Activated CD8-positive, alpha-beta memory T cell treated with anti-CD3 and anti-CD28 coated beads, Interleukin-2, amount 10 ng/mL, durations not matched to agents 7 days and 5 days (primary cell): ENCODE results near the gene SPPL2B. TPM values are rescaled to one million over a fixed set of nuclear protein-coding genes. Genes with fewer than 3 reads are reported as not detected.
A peak's percentile ranks its signal among the peaks of the same experiment; 100 is the strongest.
"Not testable (repeated sequence)": the region's sequence is repeated elsewhere in the genome, so short reads cannot be mapped to it uniquely, and the experiment has no call there.

Experiments used
- ATAC-seq: fragments of 150-1000 bp; cut with Tn5 transposase; one replicate; pipeline ENCODE4 v1.10.0; 2021; ENCODE audit warnings: moderate library complexity
- CTCF ChIA-PET: fragments of 350-600 bp; sonication (Branson Sonifier 250); formaldehyde crosslinking; loops from one replicate; lab custom pipeline; 2021; ENCODE audit warnings: antibody characterized with exemption; lab: Charles Lee
- DNase-seq: peaks from one replicate; pipeline ENCODE4 v3.0.0-alpha.2; 2020
- H3K27ac Mint-ChIP-seq: one replicate; pipeline ENCODE4 v1.8.0; 2021; ENCODE audit warnings: mild to moderate bottlenecking, mixed read lengths
- H3K27me3 Mint-ChIP-seq: one replicate; pipeline ENCODE4 v1.8.0; 2021; ENCODE audit warnings: mixed read lengths
- H3K36me3 Mint-ChIP-seq: one replicate; pipeline ENCODE4 v1.8.0; 2021; ENCODE audit warnings: mild to moderate bottlenecking, mixed read lengths
- H3K4me1 Mint-ChIP-seq: one replicate; pipeline ENCODE4 v1.8.0; 2021; ENCODE audit warnings: mixed read lengths
- H3K4me3 Mint-ChIP-seq: one replicate; pipeline ENCODE4 v1.8.0; 2021; ENCODE audit warnings: mild to moderate bottlenecking, moderate library complexity, mixed read lengths
- H3K9me3 Mint-ChIP-seq: one replicate; pipeline ENCODE4 v1.8.0; 2022; ENCODE audit warnings: low read depth, mixed read lengths
- total RNA-seq, 2 experiments: library from RNA; stranded (reverse); gene quantifications; one replicate each; pipeline ENCODE4 v1.2.3, GENCODE V29; 2021

The SPPL2B gene
- 10 to 100 TPM; 63.2 to 72.4 TPM for total RNA-seq

- Mint-ChIP-seq H3K4me3 (peak within 1 kb of the TSS; percentile 87), H3K27me3 (no peaks in the 10 kb centered on the region), H3K36me3 (peaks cover 14% of the 10 kb centered on the region), H3K4me1 (peaks cover 53% of the 10 kb centered on the region), H3K27ac (peak within 1 kb of the TSS; percentile 99), H3K9me3 (no peaks in the 10 kb centered on the region)
- ATAC-seq (peak; percentile 82), DNase-seq (peak; percentile 93)
- CTCF ChIA-PET = interaction anchor here (0.8 to 1.5 kb wide), 9 partner anchors 43 to 623 kb away, joined by 3 to 5 read pairs (median 3); partner anchors contain the start of gene PLEKHJ1
Measured at GRCh38 chr19:2328401-2329148, at the start of gene SPPL2B, which contains the start of gene LSM7. SPPL2B (plus strand) TSS chr19:2328684; CDS start chr19:2328710, 26 bp downstream. LSM7 (minus strand) TSS chr19:2328586; CDS start chr19:2328566, 20 bp downstream.

- Mint-ChIP-seq H3K9me3 (no peaks in the 10 kb centered on the region), H3K4me1 (peaks cover 15% of the 10 kb centered on the region), H3K4me3 (no peak overlapping the region), H3K36me3 (no peaks in the 10 kb centered on the region), H3K27ac (no peak overlapping the region), H3K27me3 (peaks cover 7% of the 10 kb centered on the region)
- DNase-seq (no peak), ATAC-seq (no peak)
- CTCF ChIA-PET = interaction anchor here (0.8 to 1.3 kb wide), 2 partner anchors 8 to 20 kb away, joined by 3 to 6 read pairs; no protein-coding TSS in a partner anchor
Measured at GRCh38 chr19:2280633-2281264, 47.7 kb upstream of the SPPL2B start.

GRCh38 chr19:2281265-2282061 lies 47.0 kb upstream of the SPPL2B start:
- ATAC-seq, H3K36me3 Mint-ChIP-seq, H3K9me3 Mint-ChIP-seq, H3K4me3 Mint-ChIP-seq, DNase-seq, H3K27me3 Mint-ChIP-seq: not testable (repeated sequence)
- CTCF ChIA-PET = interaction anchor here (0.8 kb wide), 1 partner anchor 8 kb away, joined by 5 read pairs; no protein-coding TSS in a partner anchor
- H3K4me1 Mint-ChIP-seq = peaks cover 15% of the 10 kb centered on the region
- peak overlapping the region; percentile 19 for H3K27ac Mint-ChIP-seq

GRCh38 chr19:2282062-2282861 lies 46.2 kb upstream of the SPPL2B start, which contains the start of gene PEAK3:
PEAK3 (minus strand) TSS chr19:2282175; CDS start chr19:2280931, 1,244 bp downstream.
- peak within 1 kb of the TSS; percentile 19 for H3K27ac Mint-ChIP-seq
- CTCF ChIA-PET = interaction anchor here (0.8 to 0.9 kb wide), 2 partner anchors 9 to 174 kb away, joined by 3 to 5 read pairs; no protein-coding TSS in a partner anchor
- no peaks in the 10 kb centered on the region for H3K36me3 Mint-ChIP-seq
- DNase-seq = peak; percentile 78
- no peaks in the 10 kb centered on the region for H3K9me3 Mint-ChIP-seq
- peaks cover 7% of the 10 kb centered on the region for H3K27me3 Mint-ChIP-seq
- peak within 1 kb of the TSS; percentile 32 for H3K4me3 Mint-ChIP-seq
- peaks cover 13% of the 10 kb centered on the region for H3K4me1 Mint-ChIP-seq
- ATAC-seq = peak; percentile 55

- Mint-ChIP-seq H3K36me3 (no peaks in the 10 kb centered on the region), H3K9me3 (no peaks in the 10 kb centered on the region), H3K27me3 (peaks cover 7% of the 10 kb centered on the region), H3K4me1 (peaks cover 13% of the 10 kb centered on the region), H3K4me3 (no peak overlapping the region), H3K27ac (no peak overlapping the region)
- no peak for DNase-seq
- CTCF ChIA-PET = interaction anchor here (0.9 kb wide), 1 partner anchor 173 kb away, joined by 3 read pairs; no protein-coding TSS in a partner anchor
- ATAC-seq = no peak
Measured at GRCh38 chr19:2282862-2283237, 45.6 kb upstream of the SPPL2B start.

- Mint-ChIP-seq H3K4me1 (peaks cover 21% of the 10 kb centered on the region), H3K36me3 (no peaks in the 10 kb centered on the region), H3K27ac (no peak overlapping the region), H3K4me3 (no peak overlapping the region), H3K27me3 (peaks cover 11% of the 10 kb centered on the region), H3K9me3 (no peaks in the 10 kb centered on the region)
- CTCF ChIA-PET = interaction anchor here (1.1 kb wide), 1 partner anchor 22 kb away, joined by 3 read pairs; no protein-coding TSS in a partner anchor
- no peak for ATAC-seq
- DNase-seq = no peak
Measured at GRCh38 chr19:2283835-2284507, 44.5 kb upstream of the SPPL2B start.

- Mint-ChIP-seq H3K36me3 (no peaks in the 10 kb centered on the region), H3K9me3 (no peaks in the 10 kb centered on the region), H3K27ac (no peak overlapping the region), H3K27me3 (peaks cover 12% of the 10 kb centered on the region), H3K4me3 (no peak overlapping the region), H3K4me1 (peaks cover 34% of the 10 kb centered on the region)
- ATAC-seq = no peak
- DNase-seq = no peak
- CTCF ChIA-PET = interaction anchor here (1.0 to 5.6 kb wide), 5 partner anchors 12 to 324 kb away, joined by 3 to 52 read pairs (median 4); no protein-coding TSS in a partner anchor
Measured at GRCh38 chr19:2286402-2287140, 41.9 kb upstream of the SPPL2B start.

- no peak for ATAC-seq
- Mint-ChIP-seq H3K27ac (no peak overlapping the region), H3K27me3 (peaks cover 9% of the 10 kb centered on the region), H3K36me3 (peaks cover 3% of the 10 kb centered on the region), H3K4me1 (peaks cover 25% of the 10 kb centered on the region), H3K9me3 (no peaks in the 10 kb centered on the region), H3K4me3 (no peak overlapping the region)
- no peak for DNase-seq
- CTCF ChIA-PET = interaction anchor here (1.0 to 5.6 kb wide), 6 partner anchors 13 to 323 kb away, joined by 3 to 52 read pairs (median 6); partner anchors contain the start of gene PLEKHJ1
Measured at GRCh38 chr19:2287585-2288337, 40.7 kb upstream of the SPPL2B start.

- Mint-ChIP-seq H3K36me3 (peaks cover 6% of the 10 kb centered on the region), H3K27me3 (peaks cover 5% of the 10 kb centered on the region), H3K27ac (peak overlapping the region; percentile 91), H3K4me1 (peaks cover 22% of the 10 kb centered on the region), H3K4me3 (peak overlapping the region; percentile 78), H3K9me3 (no peaks in the 10 kb centered on the region)
- CTCF ChIA-PET = interaction anchor here (1.0 to 5.6 kb wide), 8 partner anchors 14 to 323 kb away, joined by 3 to 52 read pairs (median 6); partner anchors contain the start of gene PLEKHJ1
- DNase-seq (no peak), ATAC-seq (no peak)
Measured at GRCh38 chr19:2288338-2288817, 40.1 kb upstream of the SPPL2B start.

GRCh38 chr19:2288818-2289713 lies 39.4 kb upstream of the SPPL2B start:
- Mint-ChIP-seq H3K4me3 (peak overlapping the region; percentile 78), H3K9me3 (no peaks in the 10 kb centered on the region), H3K27me3 (peaks cover 5% of the 10 kb centered on the region), H3K4me1 (peaks cover 25% of the 10 kb centered on the region), H3K36me3 (peaks cover 9% of the 10 kb centered on the region), H3K27ac (peak overlapping the region; percentile 91)
- ATAC-seq (peak; percentile 21), DNase-seq (no peak)
- CTCF ChIA-PET = interaction anchor here (1.0 to 5.6 kb wide), 9 partner anchors 9 to 322 kb away, joined by 3 to 52 read pairs (median 6); partner anchors contain the start of gene PLEKHJ1
